Measurements from ENCODE around the gene MYL12A.

DNA sequence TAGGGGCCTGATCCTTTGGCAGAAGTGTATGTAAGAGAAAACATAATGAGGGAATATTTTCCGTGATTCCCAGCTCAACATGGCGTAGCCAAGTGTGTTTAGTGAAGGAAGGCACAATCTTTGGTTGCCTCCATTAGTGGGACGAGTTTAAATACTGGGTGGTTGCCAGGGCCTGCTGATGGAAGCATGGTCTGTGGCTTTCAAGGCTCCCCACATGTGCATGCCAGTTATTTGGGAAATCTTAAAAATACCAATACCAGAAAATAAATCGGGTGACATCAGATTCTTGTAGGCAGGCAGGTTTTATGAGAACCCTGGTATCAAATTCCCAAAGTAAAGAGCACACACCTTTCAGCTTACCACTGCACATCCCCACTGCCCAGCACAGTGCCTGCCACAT is 7.1 kb downstream of the MYL12A start:
- TF ChIP-seq, protein P1, sequence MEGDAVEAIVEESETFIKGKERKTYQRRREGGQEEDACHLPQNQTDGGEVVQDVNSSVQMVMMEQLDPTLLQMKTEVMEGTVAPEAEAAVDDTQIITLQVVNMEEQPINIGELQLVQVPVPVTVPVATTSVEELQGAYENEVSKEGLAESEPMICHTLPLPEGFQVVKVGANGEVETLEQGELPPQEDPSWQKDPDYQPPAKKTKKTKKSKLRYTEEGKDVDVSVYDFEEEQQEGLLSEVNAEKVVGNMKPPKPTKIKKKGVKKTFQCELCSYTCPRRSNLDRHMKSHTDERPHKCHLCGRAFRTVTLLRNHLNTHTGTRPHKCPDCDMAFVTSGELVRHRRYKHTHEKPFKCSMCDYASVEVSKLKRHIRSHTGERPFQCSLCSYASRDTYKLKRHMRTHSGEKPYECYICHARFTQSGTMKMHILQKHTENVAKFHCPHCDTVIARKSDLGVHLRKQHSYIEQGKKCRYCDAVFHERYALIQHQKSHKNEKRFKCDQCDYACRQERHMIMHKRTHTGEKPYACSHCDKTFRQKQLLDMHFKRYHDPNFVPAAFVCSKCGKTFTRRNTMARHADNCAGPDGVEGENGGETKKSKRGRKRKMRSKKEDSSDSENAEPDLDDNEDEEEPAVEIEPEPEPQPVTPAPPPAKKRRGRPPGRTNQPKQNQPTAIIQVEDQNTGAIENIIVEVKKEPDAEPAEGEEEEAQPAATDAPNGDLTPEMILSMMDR (conservative IDR thresholded peaks at IDR 0.05), result no peak
- no peak for TF ChIP-seq ZFX (IDR thresholded peaks at IDR 0.05)
